HEK293 (cell line): ENCODE measurements around the gene PIEZO1.

Experiments
- CTCF ChIA-PET: fragments of 350-600 bp; formaldehyde crosslinking; extraction: SDS; loops from one replicate; lab custom pipeline; 2021; ENCODE audit warnings: antibody characterized with exemption; lab: Yijun Ruan, JAX
- POLR2A ChIA-PET: fragments of 300-600 bp; formaldehyde crosslinking; extraction: SDS; loops from one replicate; lab custom pipeline; 2020; ENCODE audit warnings: antibody characterized with exemption, inconsistent platforms; lab: Yijun Ruan, JAX
- H3K27ac ChIP-seq: fragments of 200-500 bp; sonication (Bioruptor generic); 2 replicates; pipeline ENCODE4 v1.5.1; 2014; ENCODE audit warnings: low read depth, low read length, control low read depth, inconsistent platforms; ENCODE audit errors: extremely low read depth
- H3K36me3 ChIP-seq, 2 experiments: fragments of 200-500 bp in 1 of 2; sonication (Bioruptor generic) in 1 of 2; 1 replicate in 1 of 2; 2 replicates in 1 of 2; pipeline ENCODE4 v1.5.1; 2014 to 2017; ENCODE audit warnings: inconsistent platforms in 2 of 2, low read length in 2 of 2; ENCODE audit not compliant: control insufficient read depth in 2 of 2, insufficient read depth in 1 of 2
- H3K4me1 ChIP-seq: fragments of 200-500 bp; sonication (Bioruptor generic); 2 replicates; pipeline ENCODE4 v1.5.1; 2014; ENCODE audit warnings: mild to moderate bottlenecking, low read length, inconsistent platforms; ENCODE audit not compliant: control insufficient read depth, insufficient read depth
- H3K4me3 ChIP-seq: 2 replicates; pipeline ENCODE4 v1.5.1; 2011; ENCODE audit warnings: low read depth, mild to moderate bottlenecking, control low read depth, low read length, moderate library complexity
- H3K9me3 ChIP-seq: fragments of 200-500 bp; sonication (Bioruptor generic); 2 replicates; pipeline ENCODE4 v1.5.1; 2014; ENCODE audit warnings: low read depth, low read length, inconsistent platforms; ENCODE audit not compliant: control insufficient read depth, insufficient read depth
- EGR2 ChIP-seq: fragments of 450-650 bp; formaldehyde crosslinking; IDR thresholded peaks from 2 replicates; pipeline ENCODE4 v1.5.1; 2016; ENCODE audit warnings: low read depth, missing biosample characterization, missing genetic modification characterization
- GLIS1 ChIP-seq: fragments of 450-650 bp; formaldehyde crosslinking; IDR thresholded peaks from 2 replicates; pipeline ENCODE4 v1.5.1; 2016; ENCODE audit warnings: missing biosample characterization, missing genetic modification characterization
- KLF1 ChIP-seq: fragments of 450-650 bp; formaldehyde crosslinking; IDR thresholded peaks from 2 replicates; pipeline ENCODE4 v1.5.1; 2016; ENCODE audit warnings: missing biosample characterization, missing genetic modification characterization
- SCRT2 ChIP-seq: fragments of 450-650 bp; formaldehyde crosslinking; IDR thresholded peaks from 2 replicates; pipeline ENCODE4 v1.5.1; 2016; ENCODE audit warnings: missing biosample characterization, missing genetic modification characterization
- SP2 ChIP-seq: fragments of 450-650 bp; formaldehyde crosslinking; IDR thresholded peaks from 2 replicates; pipeline ENCODE4 v1.5.1; 2016; ENCODE audit warnings: missing biosample characterization, missing genetic modification characterization
- SP7 ChIP-seq: fragments of 450-650 bp; formaldehyde crosslinking; IDR thresholded peaks from 2 replicates; pipeline ENCODE4 v1.5.1; 2016; ENCODE audit warnings: missing biosample characterization, missing genetic modification characterization
- ZBTB21 ChIP-seq: fragments of 450-650 bp; formaldehyde crosslinking; IDR thresholded peaks from 2 replicates; pipeline ENCODE4 v1.5.1; 2017; ENCODE audit warnings: missing biosample characterization, missing genetic modification characterization
- ZFHX2 ChIP-seq: fragments of 450-650 bp; formaldehyde crosslinking; conservative IDR thresholded peaks from 2 replicates; pipeline ENCODE4 v1.5.1; 2016; ENCODE audit warnings: missing biosample characterization, missing genetic modification characterization
- ZIC2 ChIP-seq: fragments of 450-650 bp; formaldehyde crosslinking; IDR thresholded peaks from 2 replicates; pipeline ENCODE4 v1.5.1; 2016; ENCODE audit warnings: missing biosample characterization, missing genetic modification characterization
- ZNF10 ChIP-seq: fragments of 450-650 bp; formaldehyde crosslinking; IDR thresholded peaks from 2 replicates; pipeline ENCODE4 v1.5.1; 2017; ENCODE audit warnings: missing biosample characterization, missing genetic modification characterization
- ZNF121 ChIP-seq: fragments of 450-650 bp; formaldehyde crosslinking; IDR thresholded peaks from 2 replicates; pipeline ENCODE4 v1.5.1; 2016; ENCODE audit warnings: missing biosample characterization, missing genetic modification characterization
- ZNF146 ChIP-seq: fragments of 450-650 bp; formaldehyde crosslinking; IDR thresholded peaks from 2 replicates; pipeline ENCODE4 v1.5.1; 2016; ENCODE audit warnings: missing biosample characterization, missing genetic modification characterization
- ZNF169 ChIP-seq: fragments of 450-650 bp; formaldehyde crosslinking; IDR thresholded peaks from 2 replicates; pipeline ENCODE4 v1.5.1; 2016; ENCODE audit warnings: missing biosample characterization, missing genetic modification characterization
- ZNF239 ChIP-seq: fragments of 450-650 bp; formaldehyde crosslinking; IDR thresholded peaks from 2 replicates; pipeline ENCODE4 v1.5.1; 2016; ENCODE audit warnings: missing biosample characterization, missing genetic modification characterization
- ZNF274 ChIP-seq, 2 experiments: fragments of 200-500 bp in 1 of 2; fragments of 450-650 bp in 1 of 2; sonication (Bioruptor generic) in 1 of 2; formaldehyde crosslinking in 1 of 2; IDR thresholded peaks; 2 replicates each; pipeline versions ENCODE4 v1.5.1 to v1.6.1; 2014 to 2016; ENCODE audit warnings: borderline replicate concordance in 1 of 2, inconsistent platforms in 1 of 2, low read length in 1 of 2, missing biosample characterization in 1 of 2, missing genetic modification characterization in 1 of 2
- TF ChIP-seq, protein P1 (sequence below): fragments of 450-650 bp; formaldehyde crosslinking; IDR thresholded peaks from 2 replicates; pipeline ENCODE4 v1.5.1; 2016; ENCODE audit warnings: missing biosample characterization, missing genetic modification characterization, low read depth
- TF ChIP-seq, protein P2 (sequence below): fragments of 450-650 bp; formaldehyde crosslinking; IDR thresholded peaks from 2 replicates; pipeline ENCODE4 v1.5.1; 2017; ENCODE audit warnings: missing biosample characterization, missing genetic modification characterization

PIEZO1 gene

DNA sequence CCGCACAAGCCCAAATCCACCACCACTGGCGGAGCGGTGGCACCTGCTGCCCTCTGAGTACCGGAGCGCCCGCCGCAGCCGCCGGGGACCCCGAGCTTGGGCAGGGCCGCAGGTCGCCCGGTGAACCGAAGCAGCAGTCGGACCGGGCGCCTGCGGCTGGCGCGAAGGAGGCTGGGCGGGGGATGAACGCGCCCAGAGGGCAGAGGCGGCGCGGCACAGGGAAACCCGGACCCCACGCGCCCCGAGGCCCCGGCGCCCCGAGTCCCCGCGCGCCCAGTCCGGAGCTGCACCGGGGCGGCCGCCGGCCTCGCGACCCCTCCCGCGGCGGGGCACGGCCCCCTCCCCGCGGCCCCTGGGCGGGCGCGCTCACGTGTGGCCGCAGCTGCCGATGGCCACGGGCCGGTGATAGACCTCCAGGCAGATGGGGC, 79.2 kb downstream of the PIEZO1 start (continued):
- TF ChIP-seq ZNF10 (tag by site-specific recombination) (no peak), ZNF121 (no peak), SP7 (tag by site-specific recombination) (no peak), ZNF146 (no peak), ZNF274 (IDR thresholded peaks at IDR 0.05; ENCODE audit: low read length) (no peak), ZNF274 (tag by site-specific recombination; IDR thresholded peaks at IDR 0.05; ENCODE audit: borderline replicate concordance) (no peak), ZNF239 (tag by site-specific recombination) (no peak)
- TF ChIP-seq, protein P1, sequence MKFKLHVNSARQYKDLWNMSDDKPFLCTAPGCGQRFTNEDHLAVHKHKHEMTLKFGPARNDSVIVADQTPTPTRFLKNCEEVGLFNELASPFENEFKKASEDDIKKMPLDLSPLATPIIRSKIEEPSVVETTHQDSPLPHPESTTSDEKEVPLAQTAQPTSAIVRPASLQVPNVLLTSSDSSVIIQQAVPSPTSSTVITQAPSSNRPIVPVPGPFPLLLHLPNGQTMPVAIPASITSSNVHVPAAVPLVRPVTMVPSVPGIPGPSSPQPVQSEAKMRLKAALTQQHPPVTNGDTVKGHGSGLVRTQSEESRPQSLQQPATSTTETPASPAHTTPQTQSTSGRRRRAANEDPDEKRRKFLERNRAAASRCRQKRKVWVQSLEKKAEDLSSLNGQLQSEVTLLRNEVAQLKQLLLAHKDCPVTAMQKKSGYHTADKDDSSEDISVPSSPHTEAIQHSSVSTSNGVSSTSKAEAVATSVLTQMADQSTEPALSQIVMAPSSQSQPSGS = no peak

DNA sequence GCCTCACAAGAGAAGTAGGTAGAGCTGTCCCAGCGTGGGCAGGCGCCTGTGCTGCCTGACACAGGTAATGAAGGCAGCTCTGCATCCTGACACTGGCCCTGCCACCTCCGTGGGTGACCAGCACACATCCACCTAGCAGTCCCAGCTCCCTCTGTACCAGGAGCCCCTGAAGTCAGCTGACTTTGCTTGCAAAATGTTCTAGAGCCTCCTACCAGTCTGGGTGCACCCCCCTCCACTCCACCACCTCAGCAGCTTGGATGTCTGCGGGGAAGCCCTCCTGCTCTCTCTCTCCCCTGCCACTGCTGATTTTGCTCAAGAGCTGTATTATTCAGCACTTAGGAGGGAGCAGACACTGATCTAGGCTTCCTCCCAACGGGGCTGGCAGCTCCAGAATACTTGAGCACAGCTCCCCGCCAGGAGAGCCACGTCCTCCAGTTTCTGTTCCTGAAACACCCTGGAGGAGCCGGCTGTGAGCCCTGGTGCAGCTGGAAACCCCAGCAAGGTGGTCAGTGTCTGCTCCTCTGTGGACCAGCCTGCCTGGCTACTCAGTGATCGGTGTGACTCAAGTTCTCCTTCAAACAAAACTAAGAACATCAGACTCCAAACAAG, 79.8 kb downstream of the PIEZO1 start:
- Histone ChIP-seq H3K27ac (peak overlapping the region; percentile 70; the same call in 1 of the 2 replicates), H3K4me1 (no peaks in the 10 kb centered on the region), H3K9me3 (no peaks in the 10 kb centered on the region), H3K36me3 (peaks cover 0 to 25% of the 10 kb centered on the region in 2 experiments; a peak in 1 of 3 replicates), H3K4me3 (peak overlapping the region; percentile 75)
- TF ChIP-seq, protein P2, sequence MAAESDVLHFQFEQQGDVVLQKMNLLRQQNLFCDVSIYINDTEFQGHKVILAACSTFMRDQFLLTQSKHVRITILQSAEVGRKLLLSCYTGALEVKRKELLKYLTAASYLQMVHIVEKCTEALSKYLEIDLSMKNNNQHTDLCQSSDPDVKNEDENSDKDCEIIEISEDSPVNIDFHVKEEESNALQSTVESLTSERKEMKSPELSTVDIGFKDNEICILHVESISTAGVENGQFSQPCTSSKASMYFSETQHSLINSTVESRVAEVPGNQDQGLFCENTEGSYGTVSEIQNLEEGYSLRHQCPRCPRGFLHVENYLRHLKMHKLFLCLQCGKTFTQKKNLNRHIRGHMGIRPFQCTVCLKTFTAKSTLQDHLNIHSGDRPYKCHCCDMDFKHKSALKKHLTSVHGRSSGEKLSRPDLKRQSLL (tag by site-specific recombination) = peak; percentile 65; the same call in 1 of the 2 replicates
- no peak for TF ChIP-seq ZNF169 (tag by site-specific recombination)
- CTCF ChIA-PET = interaction anchor here (0.8 to 1.6 kb wide), 3 partner anchors 24 to 42 kb away, joined by 3 to 6 read pairs (median 4); partner anchors contain the start of gene MVD
- POLR2A ChIA-PET = interaction anchor here (0.8 to 1.5 kb wide), 2 partner anchors 8 to 14 kb away, joined by 3 read pairs; no protein-coding TSS in a partner anchor

DNA sequence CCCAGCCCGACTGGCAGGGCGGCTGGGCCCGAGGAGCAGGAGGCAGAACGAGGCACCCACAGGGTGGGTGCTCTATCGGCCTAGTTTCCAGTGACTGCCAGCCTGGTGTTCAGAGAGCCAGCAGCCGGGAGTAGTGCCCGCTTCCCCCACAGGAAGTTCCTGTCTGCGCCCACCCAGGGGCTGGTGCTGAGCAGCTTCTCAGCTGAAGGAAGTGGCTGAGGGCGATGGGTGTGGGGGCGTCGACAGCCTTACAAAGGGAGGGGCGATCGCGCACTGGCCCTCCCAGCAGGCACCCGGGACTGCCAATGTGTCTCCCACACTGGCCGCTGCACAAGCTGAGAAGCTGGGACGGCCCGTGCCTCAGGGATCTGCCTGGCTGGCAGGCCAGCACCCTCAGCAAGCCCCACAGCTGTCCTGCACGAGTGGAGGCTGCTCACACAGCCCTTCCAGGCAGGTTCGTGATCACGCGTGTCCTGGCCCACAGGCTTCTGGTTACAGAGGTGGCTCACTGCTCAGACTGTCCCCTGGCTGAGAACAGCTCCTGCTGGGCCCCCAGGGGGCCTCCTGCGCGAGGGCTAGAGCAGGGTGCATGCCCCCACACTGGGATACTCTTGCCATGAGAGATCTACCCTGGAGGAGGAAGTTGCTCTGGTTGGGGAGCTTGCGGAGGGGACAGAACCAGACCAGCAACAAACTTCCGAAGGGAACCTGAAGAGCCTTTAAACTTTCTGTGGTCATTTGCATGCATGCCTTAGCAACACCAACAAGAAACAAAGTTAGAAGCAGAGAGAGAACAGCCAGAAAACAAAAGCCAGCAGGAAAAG, 81.3 kb downstream of the PIEZO1 start:
- ChIA-PET CTCF (interaction anchor here (0.5 to 0.7 kb wide), 3 partner anchors 92 to 510 kb away, joined by 3 to 4 read pairs (median 4); no protein-coding TSS in a partner anchor), POLR2A (interaction anchor here (1.0 kb wide), 1 partner anchor 29 kb away, joined by 10 read pairs; no protein-coding TSS in a partner anchor)
- no peaks in the 10 kb centered on the region for H3K4me1 ChIP-seq
- no peak overlapping the region for H3K4me3 ChIP-seq
- TF ChIP-seq EGR2 (tag by site-specific recombination) = peak; percentile 75
- TF ChIP-seq SCRT2 (tag by site-specific recombination) = no peak
- peak; percentile 33 for TF ChIP-seq ZIC2 (tag by site-specific recombination)
- peak; percentile 61 for TF ChIP-seq GLIS1
- peak; percentile 39; the same call in 1 of the 2 replicates for TF ChIP-seq ZFHX2 (tag by site-specific recombination)
- peak; percentile 30; the same call in 1 of the 2 replicates for TF ChIP-seq SP2 (tag by site-specific recombination)
- TF ChIP-seq KLF1 (tag by site-specific recombination) = peak; percentile 63; the same call in 1 of the 2 replicates
- TF ChIP-seq ZBTB21 (tag by site-specific recombination) = no peak
- no peaks in the 10 kb centered on the region for H3K9me3 ChIP-seq
- H3K27ac ChIP-seq = no peak overlapping the region
- peaks cover 0 to 33% of the 10 kb centered on the region in 2 experiments; a peak in 1 of 3 replicates for H3K36me3 ChIP-seq
